Mesendoderm (in vitro differentiated cells): ENCODE data around the gene FBLN2. TPM values are rescaled to one million over a fixed set of nuclear protein-coding genes. Genes with fewer than 3 reads are reported as not detected.
A peak's percentile ranks its signal among the peaks of the same experiment; 100 is the strongest.
"Not testable (repeated sequence)": the region's sequence is repeated elsewhere in the genome, so short reads cannot be mapped to it uniquely, and the experiment has no call there.

ENCODE experiments used
- DNase-seq: peaks from one replicate; pipeline ENCODE4 v3.0.0; 2013
- H2AK5ac ChIP-seq: 2 replicates; pipeline ENCODE4 v1.6.1; 2013; ENCODE audit warnings: low read length, inconsistent platforms
- H2BK120ac ChIP-seq: 2 replicates; pipeline ENCODE4 v1.6.1; 2013; ENCODE audit warnings: low read depth, mild to moderate bottlenecking, low read length, moderate library complexity, mixed read lengths
- H2BK15ac ChIP-seq: replicated peaks from 2 replicates; pipeline ENCODE4 v1.6.1; 2013; ENCODE audit warnings: low read depth, mild to moderate bottlenecking, moderate library complexity
- H2BK5ac ChIP-seq: 2 replicates; pipeline ENCODE4 v1.6.1; 2013; ENCODE audit warnings: low read length, inconsistent platforms
- H3K18ac ChIP-seq: 2 replicates; pipeline ENCODE4 v1.6.1; 2013; ENCODE audit warnings: mild to moderate bottlenecking, low read length, mixed read lengths
- H3K23ac ChIP-seq: one replicate; pipeline ENCODE4 v1.6.1; 2013; ENCODE audit warnings: low read length
- H3K27ac ChIP-seq: 2 replicates; pipeline ENCODE4 v1.5.1; 2013; ENCODE audit warnings: low read depth, mild to moderate bottlenecking, inconsistent platforms, low read length, moderate library complexity
- H3K27me3 ChIP-seq: 2 replicates; pipeline ENCODE4 v1.6.1; 2013; ENCODE audit warnings: low read length, control low read depth, mild to moderate bottlenecking, inconsistent platforms; ENCODE audit not compliant: insufficient read depth, poor library complexity
- H3K36me3 ChIP-seq: 2 replicates; pipeline ENCODE4 v1.6.1; 2013; ENCODE audit warnings: low read length, inconsistent platforms; ENCODE audit not compliant: control insufficient read depth, insufficient read depth
- H3K4ac ChIP-seq: one replicate; pipeline ENCODE4 v1.6.1; 2013; ENCODE audit warnings: low read depth, mild to moderate bottlenecking, low read length, moderate library complexity
- H3K4me1 ChIP-seq: 2 replicates; pipeline ENCODE4 v1.6.1; 2013; ENCODE audit warnings: low read depth, low read length, inconsistent platforms; ENCODE audit not compliant: control insufficient read depth
- H3K4me2 ChIP-seq: 2 replicates; pipeline ENCODE4 v1.6.1; 2013; ENCODE audit warnings: low read length
- H3K4me3 ChIP-seq: 2 replicates; pipeline ENCODE4 v1.5.1; 2013; ENCODE audit warnings: mild to moderate bottlenecking, low read length
- H3K56ac ChIP-seq: one replicate; pipeline ENCODE4 v1.6.1; 2013; ENCODE audit warnings: low read length
- H3K79me1 ChIP-seq: 2 replicates; pipeline ENCODE4 v1.6.1; 2013; ENCODE audit warnings: low read length, inconsistent platforms
- H3K79me2 ChIP-seq: 2 replicates; pipeline ENCODE4 v1.6.1; 2013; ENCODE audit warnings: mild to moderate bottlenecking, low read length; ENCODE audit not compliant: control insufficient read depth, insufficient read depth
- H3K9ac ChIP-seq: 2 replicates; pipeline ENCODE4 v1.6.1; 2013; ENCODE audit warnings: low read length, inconsistent platforms
- H4K5ac ChIP-seq: one replicate; pipeline ENCODE4 v1.6.1; 2013; ENCODE audit warnings: low read length
- H4K8ac ChIP-seq: one replicate; pipeline ENCODE4 v1.6.1; 2013; ENCODE audit warnings: low read depth, mild to moderate bottlenecking, control low read depth, low read length, moderate library complexity
- WGBS: extraction: QIAGEN DNeasy Blood & Tissue Kit; methylation state at CpG from one replicate; pipeline ENCODE4 v1.1.7; 2013; ENCODE audit warnings: low lambda C conversion rate, missing lambda C conversion rate; ENCODE audit not compliant: insufficient coverage; ENCODE audit errors: extremely low coverage; 5-methylcytosine and 5-hydroxymethylcytosine counted together
- polyA plus RNA-seq, 2 experiments: library from polyadenylated mRNA; stranded (reverse); fragments of 200-250 nt; gene quantifications; one replicate each; pipeline ENCODE4 v1.2.3, GENCODE V29; 2013

FBLN2 gene
- polyA plus RNA-seq (2013, experiment 1 of 2), result 5.7 TPM
- polyA plus RNA-seq (2013, experiment 2 of 2), result 5.4 TPM

DNA sequence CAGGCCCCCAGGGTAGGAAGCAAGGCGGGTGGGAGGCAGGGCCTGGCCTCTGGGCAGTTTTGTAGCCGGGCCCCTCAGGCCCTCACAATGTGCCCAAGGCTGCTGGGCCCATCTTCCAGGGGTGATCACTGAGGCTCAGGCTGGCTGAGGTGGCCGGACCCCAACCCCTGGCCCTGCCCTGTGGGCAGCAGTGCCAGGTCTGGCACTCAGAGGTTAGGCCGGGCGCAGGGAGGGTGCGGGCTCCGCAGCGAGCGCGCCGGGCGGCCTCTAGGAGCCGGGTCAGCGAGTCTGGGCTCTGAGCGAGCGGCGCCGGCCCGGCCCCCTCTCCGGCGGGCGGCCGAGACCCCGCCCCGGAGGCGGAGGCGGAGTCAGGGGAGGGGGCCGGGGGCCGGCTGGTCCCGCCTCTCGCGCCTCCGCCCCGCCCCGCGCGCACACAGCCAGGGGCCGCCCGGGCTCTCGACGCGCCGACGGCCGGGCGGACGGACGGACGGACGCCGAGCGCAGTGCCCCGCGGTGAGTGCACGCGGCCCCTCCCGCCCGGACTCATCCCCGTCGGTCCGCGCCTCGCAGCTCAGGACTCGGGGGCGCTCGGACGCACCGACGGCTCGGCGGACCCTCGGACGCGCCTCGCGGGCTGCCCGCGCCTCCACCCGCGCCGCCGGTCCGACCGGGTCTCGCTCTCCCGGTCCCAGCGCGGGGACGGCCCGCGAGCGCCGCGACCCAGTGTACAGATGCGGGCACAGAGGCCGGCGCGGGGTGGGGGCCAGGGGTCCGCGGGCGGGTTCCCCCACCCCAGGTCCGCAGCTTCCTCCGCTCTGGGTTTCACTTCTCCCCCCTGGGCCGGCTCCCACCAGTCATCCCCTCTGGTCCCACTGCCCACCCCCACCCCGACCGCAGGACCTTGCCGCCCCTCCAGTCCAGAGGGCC, at the start of gene FBLN2:
FBLN2 (plus strand) TSS at position 430 of the 927 bp plus-strand sequence. CDS start 21,231 bp downstream, outside the sequence.
- peak within 1 kb of the TSS; percentile 27 for H2BK5ac ChIP-seq
- H2BK120ac ChIP-seq, result no peak within 1 kb of the TSS
- H3K36me3 ChIP-seq, result no peaks in the 10 kb centered on the region
- H3K27me3 ChIP-seq, result no peaks in the 10 kb centered on the region
- no peak within 1 kb of the TSS for H3K23ac ChIP-seq
- no peak within 1 kb of the TSS for H2BK15ac ChIP-seq
- H3K4me2 ChIP-seq, result peak within 1 kb of the TSS; percentile 26
- no peak within 1 kb of the TSS for H4K5ac ChIP-seq
- peak within 1 kb of the TSS; percentile 63 for H3K4ac ChIP-seq
- peak within 1 kb of the TSS; percentile 89 for H3K56ac ChIP-seq
- H3K9ac ChIP-seq, result peak within 1 kb of the TSS; percentile 76
- H3K27ac ChIP-seq, result no peak within 1 kb of the TSS
- H3K4me3 ChIP-seq, result peak within 1 kb of the TSS; percentile 30
- H3K79me2 ChIP-seq, result no peaks in the 10 kb centered on the region
- peak; percentile 78 for DNase-seq
- H2AK5ac ChIP-seq, result peak within 1 kb of the TSS; percentile 97
- peaks cover 26% of the 10 kb centered on the region for H3K4me1 ChIP-seq
- H3K79me1 ChIP-seq, result no peaks in the 10 kb centered on the region
- no CpG with 5 or more reads among the region's 107 CpGs for WGBS
- H4K8ac ChIP-seq, result no peak within 1 kb of the TSS
- H3K18ac ChIP-seq, result peak within 1 kb of the TSS; percentile 62

DNA sequence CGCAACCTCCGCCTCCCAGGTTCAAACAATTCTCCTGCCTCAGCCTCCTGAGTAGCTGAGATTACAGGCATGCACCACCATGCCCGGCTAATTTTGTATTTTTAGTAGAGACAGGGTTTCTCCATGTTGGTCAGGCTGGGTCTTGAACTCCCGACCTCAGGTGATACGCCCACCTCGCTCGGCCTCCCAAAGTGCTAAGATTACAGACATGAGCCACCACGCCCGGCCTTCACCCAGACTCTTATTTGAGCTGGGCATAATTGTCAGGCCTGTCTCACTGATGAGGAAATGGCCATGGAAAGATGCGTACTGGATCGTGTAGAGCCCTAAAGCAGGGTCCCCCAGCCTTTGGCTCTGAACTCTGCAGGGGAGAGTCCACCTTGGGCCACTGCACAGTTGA, 49.7 kb upstream of the FBLN2 start:
- not testable (repeated sequence) for H2BK15ac ChIP-seq, H3K9ac ChIP-seq, H3K4me3 ChIP-seq, H2AK5ac ChIP-seq, H3K56ac ChIP-seq, H4K8ac ChIP-seq, H3K18ac ChIP-seq, H2BK5ac ChIP-seq, H3K4me1 ChIP-seq, H2BK120ac ChIP-seq, H3K36me3 ChIP-seq, H3K4me2 ChIP-seq, DNase-seq, H3K79me2 ChIP-seq, H3K27me3 ChIP-seq, H3K4ac ChIP-seq, H3K23ac ChIP-seq, H3K79me1 ChIP-seq, H4K5ac ChIP-seq, H3K27ac ChIP-seq
- no CpG with 5 or more reads among the region's 11 CpGs for WGBS

DNA sequence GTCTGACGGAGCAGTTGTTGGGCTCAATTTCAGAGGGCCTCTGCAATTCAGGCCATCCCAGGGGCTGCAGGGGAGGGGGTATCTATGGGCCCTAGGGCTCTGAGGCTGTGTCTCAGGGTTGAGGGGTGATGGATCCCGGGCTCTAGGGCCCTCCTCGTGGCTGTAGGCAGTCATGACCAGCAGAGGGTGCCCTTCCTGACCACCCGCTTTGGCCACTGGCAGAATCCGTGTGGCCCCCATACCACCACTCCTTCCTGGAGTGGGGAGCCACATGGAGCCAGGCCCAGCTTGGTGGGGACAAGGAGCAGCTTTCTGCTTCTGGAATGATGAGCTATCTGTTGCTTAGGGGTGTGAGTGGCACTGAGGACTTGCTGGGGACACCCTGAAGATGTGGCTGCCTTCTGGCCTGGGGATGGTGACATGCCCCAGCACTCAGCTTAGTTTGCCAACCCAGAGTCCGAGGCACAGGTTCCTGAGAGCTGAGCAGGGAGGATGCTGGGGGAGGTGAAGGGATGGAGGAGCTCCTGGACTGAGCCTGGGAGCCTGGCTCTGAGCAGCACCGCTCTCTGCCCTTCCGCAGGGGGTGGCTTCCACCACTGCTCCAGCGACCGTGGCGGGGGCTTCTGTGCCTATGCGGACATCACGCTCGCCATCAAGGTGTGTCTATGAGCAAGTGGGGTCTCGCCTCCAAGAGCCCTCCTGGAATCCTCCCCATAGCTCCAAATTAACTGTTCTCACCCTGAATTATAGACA, 48.6 kb upstream of the FBLN2 start:
- Histone ChIP-seq H2BK15ac (no peak overlapping the region), H2BK120ac (no peak overlapping the region), H3K4ac (no peak overlapping the region), H4K8ac (no peak overlapping the region), H3K56ac (no peak overlapping the region), H3K4me2 (no peak overlapping the region), H2BK5ac (no peak overlapping the region), H3K4me3 (no peak overlapping the region), H3K4me1 (peaks cover 2% of the 10 kb centered on the region), H3K27ac (no peak overlapping the region), H3K27me3 (no peaks in the 10 kb centered on the region), H3K36me3 (no peaks in the 10 kb centered on the region), H3K18ac (no peak overlapping the region), H3K79me2 (no peaks in the 10 kb centered on the region), H3K79me1 (no peaks in the 10 kb centered on the region), H2AK5ac (no peak overlapping the region), H3K9ac (no peak overlapping the region), H4K5ac (no peak overlapping the region), H3K23ac (no peak overlapping the region)
- DNase-seq, result peak; percentile 48
- WGBS, result no CpG with 5 or more reads among the region's 15 CpGs

DNA sequence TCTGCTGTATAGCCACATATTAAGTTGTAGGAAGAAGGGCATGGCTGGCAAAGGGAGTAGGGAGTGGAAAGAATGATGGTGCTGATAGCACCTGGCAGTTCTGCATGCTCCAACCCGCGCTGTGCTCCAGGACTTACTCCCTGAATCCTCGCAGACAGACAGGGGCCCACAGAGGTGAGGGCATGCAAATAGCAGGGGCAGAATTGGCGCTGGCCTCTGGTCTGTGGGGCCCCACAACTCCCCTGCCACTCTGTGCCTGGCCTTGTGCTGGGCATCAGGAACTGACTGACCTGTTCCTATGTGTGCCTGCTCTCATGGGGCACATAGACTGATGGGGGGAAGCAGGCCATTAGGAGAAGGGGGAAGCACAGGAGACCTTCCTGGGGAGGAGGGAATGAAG, 47.9 kb upstream of the FBLN2 start:
- H2BK15ac ChIP-seq, result no peak overlapping the region
- H3K23ac ChIP-seq, result no peak overlapping the region
- peaks cover 2% of the 10 kb centered on the region for H3K4me1 ChIP-seq
- no peak overlapping the region for H4K5ac ChIP-seq
- H3K56ac ChIP-seq, result no peak overlapping the region
- H4K8ac ChIP-seq, result no peak overlapping the region
- H3K4me2 ChIP-seq, result no peak overlapping the region
- H3K79me2 ChIP-seq, result no peaks in the 10 kb centered on the region
- H3K36me3 ChIP-seq, result no peaks in the 10 kb centered on the region
- no peaks in the 10 kb centered on the region for H3K27me3 ChIP-seq
- H2AK5ac ChIP-seq, result no peak overlapping the region
- no CpG with 5 or more reads among the region's 4 CpGs for WGBS
- H2BK5ac ChIP-seq, result no peak overlapping the region
- H3K79me1 ChIP-seq, result no peaks in the 10 kb centered on the region
- H3K27ac ChIP-seq, result no peak overlapping the region
- H2BK120ac ChIP-seq, result no peak overlapping the region
- H3K9ac ChIP-seq, result no peak overlapping the region
- no peak for DNase-seq
- no peak overlapping the region for H3K4me3 ChIP-seq
- H3K18ac ChIP-seq, result no peak overlapping the region
- H3K4ac ChIP-seq, result no peak overlapping the region

DNA sequence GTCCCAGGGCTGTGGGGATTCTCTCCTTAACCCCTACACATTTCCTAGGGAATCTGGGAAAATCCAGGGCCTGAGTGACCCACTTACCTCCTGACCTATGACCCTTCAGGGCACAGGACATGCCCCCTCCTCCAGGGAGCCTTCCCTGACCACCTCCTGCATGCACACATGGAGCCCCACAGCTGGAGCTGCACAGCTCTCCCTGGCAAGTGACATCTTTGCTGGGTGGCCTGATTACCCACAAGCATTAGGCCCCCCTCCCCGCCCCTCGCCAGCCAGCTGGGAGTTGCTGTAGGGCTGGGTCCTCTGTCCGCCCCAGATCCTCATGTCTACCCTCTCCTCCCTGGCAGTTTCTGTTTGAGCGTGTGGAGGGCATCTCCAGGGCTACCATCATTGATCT, 47.4 kb upstream of the FBLN2 start:
- no peak overlapping the region for H3K9ac ChIP-seq
- H3K27me3 ChIP-seq, result no peaks in the 10 kb centered on the region
- no peak overlapping the region for H2BK120ac ChIP-seq
- H2BK15ac ChIP-seq, result no peak overlapping the region
- no peak overlapping the region for H3K4me3 ChIP-seq
- H3K18ac ChIP-seq, result no peak overlapping the region
- H3K56ac ChIP-seq, result no peak overlapping the region
- no peak overlapping the region for H3K23ac ChIP-seq
- H3K79me2 ChIP-seq, result no peaks in the 10 kb centered on the region
- H3K4me2 ChIP-seq, result no peak overlapping the region
- no peak overlapping the region for H4K8ac ChIP-seq
- DNase-seq, result no peak
- H2AK5ac ChIP-seq, result no peak overlapping the region
- no peak overlapping the region for H2BK5ac ChIP-seq
- peaks cover under 1% of the 10 kb centered on the region for H3K4me1 ChIP-seq
- H3K36me3 ChIP-seq, result no peaks in the 10 kb centered on the region
- H3K4ac ChIP-seq, result no peak overlapping the region
- H3K27ac ChIP-seq, result no peak overlapping the region
- WGBS, result no CpG with 5 or more reads among the region's 4 CpGs
- H3K79me1 ChIP-seq, result no peaks in the 10 kb centered on the region
- no peak overlapping the region for H4K5ac ChIP-seq
